PFSK-1 (cell line): ENCODE results near the gene DNAH2.

ENCODE experiments used
- FOXP2 ChIP-seq: optimal IDR thresholded peaks from 2 replicates; pipeline ENCODE3; 2011; ENCODE audit warnings: borderline replicate concordance, control low read depth, inconsistent platforms; ENCODE audit not compliant: insufficient read depth; ENCODE audit errors: extremely low read length, extremely low read depth
- POLR2AphosphoS5 ChIP-seq: IDR thresholded peaks from 2 replicates; pipeline ENCODE4 v1.6.1; 2012; ENCODE audit warnings: low read depth, mild to moderate bottlenecking, control low read depth, low read length, moderate library complexity
- REST ChIP-seq, 2 experiments: IDR thresholded peaks; 2 replicates each; pipeline versions ENCODE4 v1.6.1 to v1.8.0; 2011 to 2012; ENCODE audit warnings: low read depth in 2 of 2, low read length in 2 of 2, control low read depth in 1 of 2, inconsistent platforms in 1 of 2, mild to moderate bottlenecking in 1 of 2, moderate library complexity in 1 of 2; ENCODE audit not compliant: insufficient read depth in 1 of 2
- SIN3A ChIP-seq: IDR thresholded peaks from 2 replicates; pipeline ENCODE4 v1.6.1; 2012; ENCODE audit warnings: mild to moderate bottlenecking, low read length, moderate library complexity, borderline replicate concordance; ENCODE audit not compliant: insufficient read depth
- TAF1 ChIP-seq: IDR thresholded peaks from 2 replicates; pipeline ENCODE4 v1.6.1; 2012; ENCODE audit warnings: low read length, control low read depth, borderline replicate concordance; ENCODE audit not compliant: insufficient read depth

DNAH2 gene

GRCh38 chr17:7814969-7815368 lies 97.4 kb downstream of the DNAH2 start:
- TF ChIP-seq SIN3A (no peak), POLR2AphosphoS5 (no peak), TAF1 (no peak), REST (IDR thresholded peaks at IDR 0.05; ENCODE audit: insufficient read depth in 1 of 2, low read depth in 2 of 2, low read length in 2 of 2) (no peak), FOXP2 (no peak)

DNA sequence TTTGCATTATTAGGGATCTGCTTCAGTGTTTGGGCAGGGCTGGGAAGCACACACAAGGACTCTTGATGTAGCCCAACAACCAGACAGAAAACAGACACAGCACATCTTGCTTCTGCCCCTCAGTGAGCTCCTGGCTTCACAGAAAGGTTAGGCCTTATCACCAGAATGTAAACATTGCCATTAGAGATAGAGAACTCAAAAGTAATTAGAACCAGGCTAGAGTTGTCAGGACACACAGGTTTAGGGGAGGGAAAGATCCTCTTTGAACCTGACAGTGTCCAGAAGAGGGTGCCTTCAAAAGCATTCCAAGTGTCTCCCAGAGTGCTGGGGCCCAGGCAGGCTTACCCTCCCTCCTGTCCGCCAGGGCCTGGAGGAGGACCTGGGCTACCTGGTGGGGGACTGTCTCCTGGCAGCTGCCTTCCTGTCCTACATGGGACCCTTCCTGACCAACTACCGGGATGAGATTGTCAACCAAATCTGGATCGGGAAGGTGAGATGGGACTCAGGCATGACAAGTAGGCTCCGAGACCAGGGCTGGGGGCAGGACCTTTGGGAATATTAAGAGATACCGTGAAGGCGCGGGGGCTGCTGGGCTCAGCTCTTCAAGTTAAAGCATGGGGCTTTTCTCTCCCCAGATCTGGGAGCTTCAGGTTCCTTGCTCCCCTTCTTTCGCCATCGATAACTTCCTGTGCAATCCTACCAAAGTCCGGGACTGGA lies 99.5 kb downstream of the DNAH2 start:
- no peak for TF ChIP-seq REST (IDR thresholded peaks at IDR 0.05; ENCODE audit: insufficient read depth in 1 of 2, low read depth in 2 of 2, low read length in 2 of 2)
- TF ChIP-seq POLR2AphosphoS5, result no peak
- TF ChIP-seq TAF1, result no peak
- TF ChIP-seq SIN3A, result no peak
- TF ChIP-seq FOXP2, result no peak

DNA sequence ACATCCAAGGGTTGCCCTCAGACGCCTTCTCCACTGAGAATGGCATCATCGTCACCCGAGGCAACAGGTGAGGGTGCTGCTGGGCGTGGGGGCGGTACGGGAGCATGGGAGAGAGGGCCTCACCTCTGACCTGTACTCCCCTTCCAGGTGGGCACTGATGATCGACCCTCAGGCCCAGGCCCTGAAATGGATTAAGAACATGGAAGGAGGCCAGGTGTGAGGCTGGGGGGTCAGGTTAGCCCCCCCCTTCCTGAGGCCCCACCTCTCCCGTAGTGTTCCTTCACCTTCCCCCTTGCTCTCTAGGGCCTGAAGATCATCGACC lies 100.1 kb downstream of the DNAH2 start:
- TF ChIP-seq POLR2AphosphoS5, result no peak
- no peak for TF ChIP-seq FOXP2
- no peak for TF ChIP-seq SIN3A
- no peak for TF ChIP-seq TAF1
- TF ChIP-seq REST (IDR thresholded peaks at IDR 0.05; ENCODE audit: insufficient read depth in 1 of 2, low read depth in 2 of 2, low read length in 2 of 2), result no peak

DNA sequence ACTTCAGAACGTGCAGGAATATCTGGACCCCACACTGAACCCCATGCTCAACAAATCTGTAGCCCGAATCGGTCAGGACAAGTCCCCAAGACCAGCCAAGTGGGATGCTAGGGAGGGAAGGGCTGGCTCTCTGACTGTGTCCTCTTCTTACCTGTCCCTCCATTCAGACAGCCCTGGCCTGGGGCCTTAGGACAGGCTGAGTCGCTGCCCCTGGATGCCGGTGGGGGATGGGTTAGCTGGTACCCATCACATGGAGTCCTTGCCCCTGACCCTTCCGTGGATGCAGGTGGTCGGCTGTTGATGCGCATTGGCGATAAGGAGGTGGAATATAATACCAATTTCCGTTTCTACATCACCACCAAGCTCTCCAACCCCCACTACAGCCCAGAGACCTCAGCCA lies 100.5 kb downstream of the DNAH2 start:
- no peak for TF ChIP-seq TAF1
- TF ChIP-seq REST (IDR thresholded peaks at IDR 0.05; ENCODE audit: insufficient read depth in 1 of 2, low read depth in 2 of 2, low read length in 2 of 2), result no peak
- TF ChIP-seq FOXP2, result no peak
- TF ChIP-seq SIN3A, result no peak
- no peak for TF ChIP-seq POLR2AphosphoS5
